Dermis lymphatic vessel endothelial cell (primary cell): Measurements from ENCODE around the gene MRC2. TPM values are rescaled to one million over a fixed set of nuclear protein-coding genes. Genes with fewer than 3 reads are reported as not detected.

ENCODE experiments used
- total RNA-seq: library from RNA; depleted of rRNA; stranded (reverse); fragments of >200 nt; gene quantifications from 2 replicates; pipeline ENCODE4 v1.2.1, GENCODE V29; 2014

MRC2 gene, protein sequence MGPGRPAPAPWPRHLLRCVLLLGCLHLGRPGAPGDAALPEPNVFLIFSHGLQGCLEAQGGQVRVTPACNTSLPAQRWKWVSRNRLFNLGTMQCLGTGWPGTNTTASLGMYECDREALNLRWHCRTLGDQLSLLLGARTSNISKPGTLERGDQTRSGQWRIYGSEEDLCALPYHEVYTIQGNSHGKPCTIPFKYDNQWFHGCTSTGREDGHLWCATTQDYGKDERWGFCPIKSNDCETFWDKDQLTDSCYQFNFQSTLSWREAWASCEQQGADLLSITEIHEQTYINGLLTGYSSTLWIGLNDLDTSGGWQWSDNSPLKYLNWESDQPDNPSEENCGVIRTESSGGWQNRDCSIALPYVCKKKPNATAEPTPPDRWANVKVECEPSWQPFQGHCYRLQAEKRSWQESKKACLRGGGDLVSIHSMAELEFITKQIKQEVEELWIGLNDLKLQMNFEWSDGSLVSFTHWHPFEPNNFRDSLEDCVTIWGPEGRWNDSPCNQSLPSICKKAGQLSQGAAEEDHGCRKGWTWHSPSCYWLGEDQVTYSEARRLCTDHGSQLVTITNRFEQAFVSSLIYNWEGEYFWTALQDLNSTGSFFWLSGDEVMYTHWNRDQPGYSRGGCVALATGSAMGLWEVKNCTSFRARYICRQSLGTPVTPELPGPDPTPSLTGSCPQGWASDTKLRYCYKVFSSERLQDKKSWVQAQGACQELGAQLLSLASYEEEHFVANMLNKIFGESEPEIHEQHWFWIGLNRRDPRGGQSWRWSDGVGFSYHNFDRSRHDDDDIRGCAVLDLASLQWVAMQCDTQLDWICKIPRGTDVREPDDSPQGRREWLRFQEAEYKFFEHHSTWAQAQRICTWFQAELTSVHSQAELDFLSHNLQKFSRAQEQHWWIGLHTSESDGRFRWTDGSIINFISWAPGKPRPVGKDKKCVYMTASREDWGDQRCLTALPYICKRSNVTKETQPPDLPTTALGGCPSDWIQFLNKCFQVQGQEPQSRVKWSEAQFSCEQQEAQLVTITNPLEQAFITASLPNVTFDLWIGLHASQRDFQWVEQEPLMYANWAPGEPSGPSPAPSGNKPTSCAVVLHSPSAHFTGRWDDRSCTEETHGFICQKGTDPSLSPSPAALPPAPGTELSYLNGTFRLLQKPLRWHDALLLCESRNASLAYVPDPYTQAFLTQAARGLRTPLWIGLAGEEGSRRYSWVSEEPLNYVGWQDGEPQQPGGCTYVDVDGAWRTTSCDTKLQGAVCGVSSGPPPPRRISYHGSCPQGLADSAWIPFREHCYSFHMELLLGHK (N-terminal part only)
- 18.1 and 35.7 TPM in 2 replicates for total RNA-seq

DNA sequence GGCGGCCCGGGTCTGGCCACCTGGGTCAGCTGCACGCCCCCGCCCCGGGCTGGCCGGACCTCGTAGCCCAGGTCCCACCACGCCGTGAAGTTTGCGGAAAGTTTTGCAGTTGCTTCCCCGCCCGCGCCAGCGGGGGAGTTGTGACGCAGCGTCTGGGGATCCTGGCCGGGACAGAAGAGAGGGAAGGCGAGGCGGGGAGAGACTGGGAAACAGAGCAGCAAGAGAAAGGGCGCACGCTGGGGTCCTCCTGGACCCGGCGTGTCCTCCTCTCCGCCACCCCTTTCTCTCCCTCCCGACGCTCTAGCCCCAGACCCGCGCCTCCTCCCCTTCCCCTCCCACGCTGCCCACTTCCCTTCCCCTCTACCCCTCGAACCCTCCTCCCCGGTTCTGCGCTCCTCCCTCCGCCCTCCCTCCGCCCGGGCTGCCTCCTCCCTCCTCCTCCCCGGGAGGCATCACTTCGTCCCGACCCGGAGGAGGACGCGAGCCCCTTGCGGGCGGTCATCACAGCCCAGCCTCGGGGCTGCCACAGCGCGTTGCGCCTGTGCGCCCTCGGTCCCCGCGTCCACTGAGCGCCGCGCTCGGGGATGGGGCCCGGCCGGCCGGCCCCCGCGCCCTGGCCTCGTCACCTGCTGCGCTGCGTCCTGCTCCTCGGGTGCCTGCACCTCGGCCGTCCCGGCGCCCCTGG, at the start of gene MRC2:
MRC2 (plus strand) TSS at position 452 of the 685 bp plus-strand sequence; CDS start at position 585, 133 bp downstream.

Other genes starting within 250 kb of the MRC2 start
- not detected in 2 replicates for gene EFCAB3, start 247.1 kb upstream of the MRC2 start, total RNA-seq
- gene METTL2A, start 203.8 kb upstream of the MRC2 start, total RNA-seq: 17.4 and 18.6 TPM in 2 replicates
- 43.0 and 43.3 TPM in 2 replicates for gene TLK2, start 148.8 kb upstream of the MRC2 start, total RNA-seq
- gene MARCHF10, start 180.6 kb downstream of the MRC2 start, total RNA-seq: under 0.01 and 0.09 TPM in 2 replicates